ENCODE results near the gene HEXD. TPM values are rescaled to one million over a fixed set of nuclear protein-coding genes. Genes with fewer than 3 reads are reported as not detected.

Gene HEXD
- total RNA-seq, 1 experiment from 2014 or later, result 29.5 TPM

GRCh38 chr17:82397449-82398335 lies 20.5 kb upstream of the HEXD start:
- no peak for TF ChIP-seq CTCF (IDR thresholded peaks at IDR 0.05; ENCODE audit: insufficient read depth in 1 of 2, low read depth in 1 of 2, low read length in 1 of 2, severe bottlenecking in 1 of 2, unreplicated experiment in 1 of 2)
- DNase-seq, result no peak
- peaks cover 19% of the 10 kb centered on the region for H3K4me1 Mint-ChIP-seq (ENCODE audit: low read depth, unreplicated experiment)
- H3K9me3 Mint-ChIP-seq (ENCODE audit: unreplicated experiment), result no peaks in the 10 kb centered on the region
- POLR2A ChIA-PET, result interaction anchor here (0.5 kb wide), 1 partner anchor 25 kb away, joined by 8 read pairs; no protein-coding TSS in a partner anchor
- H3K36me3 Mint-ChIP-seq (ENCODE audit: insufficient read depth, unreplicated experiment), result peaks cover 34% of the 10 kb centered on the region
- H3K9me3 ChIP-seq, result no peaks in the 10 kb centered on the region
- peaks cover 1% of the 10 kb centered on the region; the same call in 1 of the 2 replicates for H3K36me3 ChIP-seq (ENCODE audit: control insufficient read depth, insufficient read depth, low read length)
- no peaks in the 10 kb centered on the region for H3K27me3 Mint-ChIP-seq (ENCODE audit: insufficient read depth, unreplicated experiment)
- H3K4me1 ChIP-seq, result peaks cover 12% of the 10 kb centered on the region
- no peak overlapping the region for H3K4me3 ChIP-seq (ENCODE audit: low read depth, low read length)
- intact Hi-C loops (cut with micrococcal nuclease; ENCODE audit: unreplicated experiment), result loop anchor here (5.0 kb wide), 1 partner anchor 45 kb away; no protein-coding TSS in a partner anchor
- CTCF ChIA-PET, result interaction anchor here (0.6 kb wide), 1 partner anchor 218 kb away, joined by 3 read pairs; no protein-coding TSS in a partner anchor
- H3K27me3 ChIP-seq (replicated peaks; ENCODE audit: control insufficient read depth, insufficient read depth, low read length), result no peaks in the 10 kb centered on the region
- H3K27ac Mint-ChIP-seq (ENCODE audit: unreplicated experiment), result no peak overlapping the region
- no TSS peak for BruUV-seq (replicated peaks)
- no peak overlapping the region for H3K4me3 Mint-ChIP-seq (ENCODE audit: unreplicated experiment)

DNA sequence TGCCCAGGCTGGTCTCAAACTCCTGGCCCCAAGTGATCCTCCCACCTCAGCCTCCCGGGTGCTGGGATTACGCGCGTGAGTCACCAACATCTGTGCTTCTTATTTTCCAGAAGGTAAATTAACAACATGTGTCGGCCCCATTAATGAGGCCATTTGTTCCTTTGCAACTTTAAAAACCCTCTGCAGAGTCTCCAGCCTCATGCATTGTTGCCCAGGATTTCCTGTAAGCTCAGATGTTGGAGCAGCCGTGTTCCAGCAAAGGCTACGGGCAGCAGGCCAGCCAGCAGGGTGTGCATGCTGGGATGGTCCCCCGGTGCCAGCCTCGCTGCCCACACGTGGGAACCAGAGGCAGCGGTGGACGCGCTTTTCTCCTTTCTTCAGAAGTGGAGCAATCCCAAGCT lies 19.1 kb upstream of the HEXD start:
- Mint-ChIP-seq H3K27me3 (ENCODE audit: insufficient read depth, unreplicated experiment) (no peaks in the 10 kb centered on the region), H3K27ac (ENCODE audit: unreplicated experiment) (no peak overlapping the region), H3K4me3 (ENCODE audit: unreplicated experiment) (no peak overlapping the region), H3K9me3 (ENCODE audit: unreplicated experiment) (no peaks in the 10 kb centered on the region), H3K36me3 (ENCODE audit: insufficient read depth, unreplicated experiment) (peaks cover 34% of the 10 kb centered on the region), H3K4me1 (ENCODE audit: low read depth, unreplicated experiment) (peaks cover 24% of the 10 kb centered on the region)
- Histone ChIP-seq H3K36me3 (ENCODE audit: control insufficient read depth, insufficient read depth, low read length) (peaks cover 1% of the 10 kb centered on the region; the same call in 1 of the 2 replicates), H3K27me3 (replicated peaks; ENCODE audit: control insufficient read depth, insufficient read depth, low read length) (no peaks in the 10 kb centered on the region), H3K4me3 (ENCODE audit: low read depth, low read length) (no peak overlapping the region), H3K9me3 (no peaks in the 10 kb centered on the region), H3K4me1 (peaks cover 12% of the 10 kb centered on the region)
- DNase-seq, result no peak
- no TSS peak for BruUV-seq (replicated peaks)
- TF ChIP-seq CTCF (IDR thresholded peaks at IDR 0.05; ENCODE audit: insufficient read depth in 1 of 2, low read depth in 1 of 2, low read length in 1 of 2, severe bottlenecking in 1 of 2, unreplicated experiment in 1 of 2), result no peak
- CTCF ChIA-PET, result no interaction called here
- intact Hi-C loops (cut with micrococcal nuclease; ENCODE audit: unreplicated experiment), result loop anchor here (5.0 kb wide), 1 partner anchor 47 kb away; no protein-coding TSS in a partner anchor
- POLR2A ChIA-PET, result no interaction called here

- CTCF ChIA-PET, result no interaction called here
- no peaks in the 10 kb centered on the region for H3K27me3 ChIP-seq (replicated peaks; ENCODE audit: control insufficient read depth, insufficient read depth, low read length)
- H3K36me3 Mint-ChIP-seq (ENCODE audit: insufficient read depth, unreplicated experiment), result peaks cover 37% of the 10 kb centered on the region
- H3K4me1 Mint-ChIP-seq (ENCODE audit: low read depth, unreplicated experiment), result peaks cover 24% of the 10 kb centered on the region
- no peak overlapping the region for H3K27ac Mint-ChIP-seq (ENCODE audit: unreplicated experiment)
- H3K4me3 Mint-ChIP-seq (ENCODE audit: unreplicated experiment), result no peak overlapping the region
- no peaks in the 10 kb centered on the region for H3K27me3 Mint-ChIP-seq (ENCODE audit: insufficient read depth, unreplicated experiment)
- intact Hi-C loops (cut with micrococcal nuclease; ENCODE audit: unreplicated experiment), result loop anchor here (5.0 kb wide), 1 partner anchor 47 kb away; no protein-coding TSS in a partner anchor
- H3K36me3 ChIP-seq (ENCODE audit: control insufficient read depth, insufficient read depth, low read length), result peaks cover 1% of the 10 kb centered on the region; the same call in 1 of the 2 replicates
- BruUV-seq (replicated peaks), result no TSS peak
- H3K9me3 Mint-ChIP-seq (ENCODE audit: unreplicated experiment), result no peaks in the 10 kb centered on the region
- peaks cover 12% of the 10 kb centered on the region for H3K4me1 ChIP-seq
- POLR2A ChIA-PET, result no interaction called here
- DNase-seq, result no peak
- H3K4me3 ChIP-seq (ENCODE audit: low read depth, low read length), result no peak overlapping the region
- no peak for TF ChIP-seq CTCF (IDR thresholded peaks at IDR 0.05; ENCODE audit: insufficient read depth in 1 of 2, low read depth in 1 of 2, low read length in 1 of 2, severe bottlenecking in 1 of 2, unreplicated experiment in 1 of 2)
- H3K9me3 ChIP-seq, result no peaks in the 10 kb centered on the region
These were observed 18.5 kb upstream of the HEXD start for GRCh38 chr17:82399601-82400101.
